A673 (cell line): Measurements from ENCODE around the gene FTO.

Experiments
- CTCF ChIP-seq: fragments of 300-800, 200-600 bp; sonication (generic); conservative IDR thresholded peaks from 2 replicates; pipeline ENCODE4 v1.5.1; 2017; ENCODE audit warnings: low read depth, mild to moderate bottlenecking, antibody characterized with exemption, low read length, moderate library complexity, mixed read lengths
- EZH2 ChIP-seq: fragments of 200-600 bp; sonication (generic); IDR thresholded peaks from 2 replicates; pipeline ENCODE4 v1.6.1; 2017; ENCODE audit warnings: borderline replicate concordance, low read depth, mild to moderate bottlenecking, mixed read lengths, antibody characterized with exemption, low read length; ENCODE audit not compliant: poor library complexity, severe bottlenecking

- TF ChIP-seq CTCF (no peak), EZH2 (no peak)
These were observed 496.8 kb downstream of the FTO start for GRCh38 chr16:54200720-54201119.
